TTC549 (cell line): Measurements from ENCODE around the gene DNM3.

Source experiments
- FAIRE-seq: peaks from 2 replicates; lab custom pipeline; 2012; peaks lifted over from hg19 to GRCh38; lab: Jason Lieb, UNC

The DNM3 gene

GRCh38 chr1:172143384-172144055 is 302.2 kb downstream of the DNM3 start:
- no peak for FAIRE-seq

DNA sequence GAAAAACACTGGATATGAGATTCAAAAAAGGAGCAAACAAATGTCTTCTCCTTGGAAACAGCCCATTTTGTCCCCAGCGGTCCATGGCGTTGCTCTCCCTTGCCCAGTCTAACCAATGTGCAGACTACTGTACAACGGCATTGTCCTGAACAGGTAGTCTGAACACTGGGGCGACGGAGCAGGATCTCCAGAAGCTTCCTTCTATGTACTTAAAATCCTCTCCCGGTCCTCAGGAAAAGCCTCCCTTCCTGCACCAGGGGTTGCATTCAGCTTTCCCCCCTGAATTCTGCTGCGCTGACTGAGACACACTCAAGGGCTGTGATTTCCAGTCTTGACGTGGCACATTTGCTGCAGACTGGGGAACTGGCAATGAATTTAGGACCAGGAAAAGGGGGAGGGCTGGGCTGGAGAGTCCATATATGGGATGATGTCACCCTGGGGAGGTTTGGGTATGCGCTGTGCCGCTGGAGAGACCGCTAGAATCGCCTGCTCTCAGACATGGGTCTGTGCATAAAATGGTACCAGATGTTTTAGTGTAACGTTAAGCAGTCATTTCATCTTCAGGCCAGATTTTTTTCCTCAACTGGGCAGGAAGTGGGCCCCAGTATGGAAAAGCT is 303.3 kb downstream of the DNM3 start:
- FAIRE-seq = no peak

DNA sequence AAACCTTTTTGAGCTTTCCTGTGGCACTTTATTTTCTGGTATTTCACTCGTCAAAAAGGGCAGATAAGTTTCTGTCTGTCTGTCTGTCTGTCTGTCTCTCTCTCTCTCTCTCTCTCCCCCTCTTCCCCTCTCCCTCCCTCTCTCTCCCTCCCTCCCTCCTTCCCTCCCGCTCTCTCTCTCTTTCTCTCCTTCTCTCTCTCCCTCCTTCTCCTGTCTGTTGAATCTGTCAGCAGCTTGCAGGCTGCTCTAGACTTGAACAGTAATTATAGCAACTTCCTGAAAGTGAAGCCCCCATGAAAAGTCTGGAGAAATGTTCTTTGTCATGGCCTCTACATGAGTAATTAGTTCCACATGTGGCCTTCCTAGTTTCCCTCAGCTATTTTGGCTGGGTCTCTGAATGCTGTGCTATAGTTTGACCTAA is 303.9 kb downstream of the DNM3 start:
- no peak for FAIRE-seq

GRCh38 chr1:172145656-172146055 is 304.4 kb downstream of the DNM3 start:
- FAIRE-seq = no peak

- FAIRE-seq = no peak
These were observed 305.0 kb downstream of the DNM3 start for GRCh38 chr1:172146141-172146850.

GRCh38 chr1:172147541-172147940 is 306.2 kb downstream of the DNM3 start:
- no peak for FAIRE-seq

- no peak for FAIRE-seq
These were observed 306.9 kb downstream of the DNM3 start for GRCh38 chr1:172148213-172148612.

DNA sequence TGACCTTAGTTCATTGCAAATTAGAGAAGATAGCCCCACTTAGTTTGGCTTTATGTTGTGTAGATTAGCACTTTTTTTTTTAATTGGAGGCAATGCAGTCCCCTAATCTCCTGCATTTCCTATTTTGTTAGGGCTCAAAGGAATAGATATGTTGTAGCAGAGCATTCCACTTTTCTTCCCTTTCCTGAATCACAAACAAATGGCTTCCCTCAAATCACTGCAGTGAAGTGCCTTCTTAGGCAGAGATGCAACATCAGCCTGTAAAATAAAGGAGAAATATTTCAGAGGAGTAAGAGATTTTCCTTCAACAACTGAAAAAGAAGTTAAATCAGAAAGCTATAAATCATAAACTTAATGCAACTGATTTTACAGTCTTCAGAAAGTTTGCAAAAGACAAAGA is 307.4 kb downstream of the DNM3 start:
- no peak for FAIRE-seq

DNA sequence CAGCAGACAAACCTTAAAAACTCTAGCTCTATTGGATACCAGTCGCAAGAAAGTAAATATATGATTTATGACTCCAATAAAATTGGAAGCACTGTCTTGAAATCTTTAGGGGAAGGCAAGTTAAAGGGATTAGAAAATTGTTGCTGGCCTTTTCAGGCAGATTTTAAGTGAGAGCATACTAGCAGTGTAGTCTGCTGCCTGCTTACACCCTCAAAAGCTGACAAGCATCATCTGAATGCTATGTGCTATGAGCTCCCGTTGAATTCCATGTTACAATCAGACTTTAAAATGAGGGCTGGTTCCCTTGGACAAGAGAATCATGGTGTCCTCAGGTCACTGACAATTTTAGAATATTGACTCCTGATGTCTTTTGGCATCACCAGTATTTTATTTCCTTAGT is 308.0 kb downstream of the DNM3 start:
- FAIRE-seq = no peak

DNA sequence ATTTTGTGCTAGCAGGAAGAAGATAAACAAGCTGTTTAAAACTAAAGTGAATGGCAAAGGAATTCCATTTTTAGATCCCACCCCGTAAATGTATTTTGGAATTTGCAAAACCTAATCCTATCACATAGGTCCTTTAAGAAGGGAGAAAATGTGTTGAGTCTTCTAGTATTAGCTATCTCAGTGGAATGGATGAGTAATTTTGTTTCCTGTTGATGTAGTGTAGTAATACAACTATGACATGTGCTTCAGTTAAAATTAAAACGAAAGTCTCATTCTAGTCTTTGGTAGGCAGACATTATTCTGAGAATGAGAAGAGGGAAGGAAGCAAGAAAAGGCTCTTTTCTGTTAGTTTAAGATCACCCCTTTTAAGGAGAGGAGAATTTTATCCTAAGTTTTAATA is 313.3 kb downstream of the DNM3 start:
- FAIRE-seq = peak; percentile 98

GRCh38 chr1:172155766-172156165 is 314.5 kb downstream of the DNM3 start:
- no peak for FAIRE-seq

- no peak for FAIRE-seq
These were observed 320.9 kb downstream of the DNM3 start for GRCh38 chr1:172162236-172162635.

GRCh38 chr1:172163498-172164215 is 322.4 kb downstream of the DNM3 start:
- no peak for FAIRE-seq

GRCh38 chr1:172165403-172165802 is 324.1 kb downstream of the DNM3 start:
- no peak for FAIRE-seq

DNA sequence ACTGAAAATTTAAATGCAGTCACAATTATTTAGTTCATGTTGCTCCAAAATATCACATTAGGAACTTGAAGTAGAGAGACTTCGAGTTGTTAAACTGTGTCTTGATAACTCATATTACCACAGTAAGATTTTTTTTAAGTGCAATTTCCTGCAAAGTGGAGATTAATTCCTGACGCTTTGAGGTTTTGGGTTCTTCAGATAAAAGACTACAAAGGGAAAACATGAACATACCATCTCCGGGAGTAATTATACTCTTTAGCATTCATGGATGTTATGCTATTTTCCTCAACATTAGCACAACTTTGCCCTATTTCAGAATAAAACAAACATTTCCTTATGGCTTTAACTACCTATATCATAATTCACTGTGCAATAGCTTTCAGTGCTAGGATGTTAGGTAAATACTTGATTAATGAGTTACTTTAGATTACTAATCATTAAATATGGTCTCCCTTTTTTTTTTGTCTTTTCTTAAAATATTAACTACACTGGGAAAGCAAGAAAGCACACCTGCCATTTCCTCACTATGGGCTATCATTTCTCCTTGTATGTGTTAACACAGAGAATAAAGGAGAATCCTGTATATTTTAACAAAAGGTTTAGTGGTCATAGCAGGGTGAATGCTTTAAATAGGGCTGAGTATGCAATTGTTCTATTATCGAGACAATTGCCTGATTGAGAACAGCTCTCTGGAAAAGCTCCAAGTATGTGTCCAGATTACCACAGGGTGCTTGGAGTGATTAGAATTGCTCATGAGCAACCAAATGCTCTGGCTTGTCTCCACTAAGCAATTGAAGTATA is 326.7 kb downstream of the DNM3 start:
- peak; percentile 100 for FAIRE-seq

- FAIRE-seq = no peak
These were observed 327.2 kb downstream of the DNM3 start for GRCh38 chr1:172168597-172168872.

DNA sequence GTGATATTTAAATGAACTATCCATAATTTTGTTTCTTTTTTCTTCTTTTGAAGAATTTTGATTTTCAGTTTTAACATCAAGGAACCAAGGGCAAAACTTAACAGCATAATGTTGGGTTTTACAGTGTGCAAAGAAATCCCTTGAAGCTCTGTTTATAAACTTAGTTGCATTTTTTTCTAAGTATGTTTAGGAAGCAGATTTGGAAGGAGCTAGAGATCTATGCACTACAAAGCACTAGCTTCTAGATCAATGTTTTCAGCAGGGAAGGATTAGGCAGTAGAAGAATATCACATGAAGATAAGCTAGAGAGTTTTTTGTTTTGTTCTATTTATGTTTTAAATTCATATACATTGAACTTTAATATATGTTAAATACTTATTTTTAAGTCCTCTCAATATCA is 328.5 kb downstream of the DNM3 start:
- FAIRE-seq = no peak

DNA sequence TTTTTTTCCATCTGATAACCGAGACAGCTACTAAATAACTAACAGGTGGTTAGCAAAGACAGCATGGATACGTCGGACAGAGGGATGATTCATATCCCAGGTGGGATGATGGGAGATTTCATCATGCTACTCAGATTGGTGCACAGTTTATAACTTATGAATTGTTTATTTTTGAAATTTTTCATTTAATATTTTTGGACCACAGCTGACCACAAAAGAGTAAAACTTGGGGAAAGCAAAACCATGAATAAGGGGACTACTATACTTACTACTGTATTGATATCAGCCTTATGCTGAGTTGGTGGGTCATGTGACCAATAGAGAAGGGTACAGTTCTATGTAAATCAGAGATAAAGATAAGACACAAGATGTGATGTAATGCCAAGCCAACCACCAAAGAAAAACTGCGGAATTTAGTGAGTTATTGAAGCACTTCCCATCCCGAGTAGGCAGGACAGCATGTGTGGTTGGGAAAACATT is 331.1 kb downstream of the DNM3 start:
- FAIRE-seq = no peak

DNA sequence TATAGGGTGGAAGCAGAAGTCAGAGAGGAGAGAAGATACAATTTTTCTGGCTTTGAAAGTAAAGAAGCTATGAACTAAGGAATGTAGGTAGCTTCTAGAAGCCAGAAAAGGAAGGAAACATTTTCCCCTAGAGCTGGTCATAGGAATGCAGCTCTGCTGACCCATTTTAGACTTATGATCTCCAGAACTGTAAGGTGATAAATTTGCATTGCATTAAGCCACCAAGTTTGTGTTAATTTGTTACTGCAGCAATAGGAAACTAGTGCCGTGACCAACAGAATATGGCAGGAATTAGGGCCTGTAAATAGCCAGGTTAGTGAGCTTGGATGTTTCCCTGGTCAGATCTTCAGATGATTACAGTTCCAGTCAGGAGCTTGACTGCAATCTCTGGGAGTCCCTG is 334.9 kb downstream of the DNM3 start:
- no peak for FAIRE-seq

GRCh38 chr1:172177849-172178248 is 336.6 kb downstream of the DNM3 start:
- no peak for FAIRE-seq

GRCh38 chr1:172178886-172179285 is 337.6 kb downstream of the DNM3 start:
- peak; percentile 100 for FAIRE-seq

GRCh38 chr1:172179918-172180317 is 338.6 kb downstream of the DNM3 start:
- no peak for FAIRE-seq
